ENCODE results near the gene DMC1. TPM values are rescaled to one million over a fixed set of nuclear protein-coding genes. Genes with fewer than 3 reads are reported as not detected.

DMC1 gene
- total RNA-seq, 2 donors from 2014 or later: 0.23 to 3.2 TPM

DNA sequence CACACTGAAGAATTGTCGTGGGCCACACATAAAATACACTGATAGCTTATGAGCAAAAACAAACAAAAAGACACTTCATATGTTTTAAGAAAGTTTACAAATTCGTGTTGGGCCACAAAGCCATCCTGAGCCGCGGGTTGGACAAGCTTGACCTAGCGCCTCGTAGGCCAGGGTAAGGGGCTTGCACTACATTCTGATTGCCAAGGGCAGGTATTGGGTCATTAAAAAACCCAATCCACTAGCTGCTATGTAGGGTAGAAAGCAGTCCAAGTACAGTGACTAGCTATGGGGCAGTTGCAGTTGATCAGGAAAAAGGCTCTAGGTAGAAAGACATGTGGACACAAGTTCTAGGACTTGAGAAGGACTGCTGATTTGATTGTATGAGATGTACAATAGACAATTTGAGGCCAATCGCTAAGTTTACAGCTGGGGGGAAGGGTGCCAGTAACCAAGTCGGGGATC is 88.1 kb downstream of the DMC1 start:
- H3K4me3 ChIP-seq: no peak overlapping the region
- DNase-seq (ENCODE audit: low spot score): no peak
- H3K27ac ChIP-seq: no peak overlapping the region
- TF ChIP-seq POLR2A (IDR thresholded peaks at IDR 0.05) (no peak), POLR2AphosphoS5 (IDR thresholded peaks at IDR 0.05) (no peak)
- TF ChIP-seq, protein P1, sequence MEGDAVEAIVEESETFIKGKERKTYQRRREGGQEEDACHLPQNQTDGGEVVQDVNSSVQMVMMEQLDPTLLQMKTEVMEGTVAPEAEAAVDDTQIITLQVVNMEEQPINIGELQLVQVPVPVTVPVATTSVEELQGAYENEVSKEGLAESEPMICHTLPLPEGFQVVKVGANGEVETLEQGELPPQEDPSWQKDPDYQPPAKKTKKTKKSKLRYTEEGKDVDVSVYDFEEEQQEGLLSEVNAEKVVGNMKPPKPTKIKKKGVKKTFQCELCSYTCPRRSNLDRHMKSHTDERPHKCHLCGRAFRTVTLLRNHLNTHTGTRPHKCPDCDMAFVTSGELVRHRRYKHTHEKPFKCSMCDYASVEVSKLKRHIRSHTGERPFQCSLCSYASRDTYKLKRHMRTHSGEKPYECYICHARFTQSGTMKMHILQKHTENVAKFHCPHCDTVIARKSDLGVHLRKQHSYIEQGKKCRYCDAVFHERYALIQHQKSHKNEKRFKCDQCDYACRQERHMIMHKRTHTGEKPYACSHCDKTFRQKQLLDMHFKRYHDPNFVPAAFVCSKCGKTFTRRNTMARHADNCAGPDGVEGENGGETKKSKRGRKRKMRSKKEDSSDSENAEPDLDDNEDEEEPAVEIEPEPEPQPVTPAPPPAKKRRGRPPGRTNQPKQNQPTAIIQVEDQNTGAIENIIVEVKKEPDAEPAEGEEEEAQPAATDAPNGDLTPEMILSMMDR (IDR thresholded peaks at IDR 0.05): no peak
- H3K27me3 ChIP-seq (replicated peaks; ENCODE audit: insufficient read depth): no peaks in the 10 kb centered on the region
- no peaks in the 10 kb centered on the region for H3K4me1 ChIP-seq (replicated peaks)
- H3K36me3 ChIP-seq: peaks cover 26 to 29% of the 10 kb centered on the region in 2 donors
- intact Hi-C loops (cut with DNase I): no loop called here
- 80% methylated on average over 8 of the region's 8 CpGs for WGBS
- H3K9me3 ChIP-seq: no peaks in the 10 kb centered on the region

DNA sequence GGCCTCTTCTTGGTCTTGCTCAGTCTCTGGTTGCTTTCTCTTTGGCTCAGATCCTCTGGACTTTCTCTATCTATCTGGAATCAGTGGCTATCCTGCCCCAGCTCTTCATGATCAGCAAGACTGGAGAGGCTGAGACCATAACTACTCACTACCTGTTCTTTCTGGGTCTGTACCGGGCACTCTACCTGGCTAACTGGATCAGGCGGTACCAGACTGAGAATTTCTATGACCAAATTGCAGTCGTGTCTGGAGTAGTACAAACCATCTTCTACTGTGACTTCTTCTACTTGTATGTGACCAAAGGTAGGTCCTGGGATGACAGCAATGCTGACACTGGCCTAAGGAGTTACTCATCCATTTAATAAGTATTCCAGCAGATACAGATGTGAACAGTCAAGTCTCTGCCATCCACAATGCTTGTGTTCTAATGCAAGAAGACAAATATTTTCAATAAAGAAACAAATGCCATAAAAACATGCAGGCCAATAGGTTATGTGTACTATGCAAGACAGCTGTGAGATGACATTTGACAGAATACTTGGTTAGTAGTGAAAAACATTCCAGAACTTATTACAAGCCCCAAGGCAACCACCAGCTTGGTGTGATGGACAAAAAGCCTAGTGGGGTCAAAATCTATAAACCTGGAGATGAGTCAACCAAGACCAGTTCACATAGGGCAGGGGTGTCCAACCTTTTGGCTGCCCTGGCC is 88.7 kb downstream of the DMC1 start:
- intact Hi-C loops (cut with DNase I): no loop called here
- H3K4me1 ChIP-seq (replicated peaks): no peaks in the 10 kb centered on the region
- peaks cover 25 to 26% of the 10 kb centered on the region in 2 donors for H3K36me3 ChIP-seq
- TF ChIP-seq, protein P1 (IDR thresholded peaks at IDR 0.05): no peak
- TF ChIP-seq POLR2A (IDR thresholded peaks at IDR 0.05): no peak
- no peak for TF ChIP-seq POLR2AphosphoS5 (IDR thresholded peaks at IDR 0.05)
- H3K4me3 ChIP-seq: no peak overlapping the region
- no peaks in the 10 kb centered on the region for H3K9me3 ChIP-seq
- no peak overlapping the region for H3K27ac ChIP-seq
- no peaks in the 10 kb centered on the region for H3K27me3 ChIP-seq (replicated peaks; ENCODE audit: insufficient read depth)
- DNase-seq (ENCODE audit: low spot score): no peak
- WGBS: 98% methylated on average over 3 of the region's 3 CpGs

DNA sequence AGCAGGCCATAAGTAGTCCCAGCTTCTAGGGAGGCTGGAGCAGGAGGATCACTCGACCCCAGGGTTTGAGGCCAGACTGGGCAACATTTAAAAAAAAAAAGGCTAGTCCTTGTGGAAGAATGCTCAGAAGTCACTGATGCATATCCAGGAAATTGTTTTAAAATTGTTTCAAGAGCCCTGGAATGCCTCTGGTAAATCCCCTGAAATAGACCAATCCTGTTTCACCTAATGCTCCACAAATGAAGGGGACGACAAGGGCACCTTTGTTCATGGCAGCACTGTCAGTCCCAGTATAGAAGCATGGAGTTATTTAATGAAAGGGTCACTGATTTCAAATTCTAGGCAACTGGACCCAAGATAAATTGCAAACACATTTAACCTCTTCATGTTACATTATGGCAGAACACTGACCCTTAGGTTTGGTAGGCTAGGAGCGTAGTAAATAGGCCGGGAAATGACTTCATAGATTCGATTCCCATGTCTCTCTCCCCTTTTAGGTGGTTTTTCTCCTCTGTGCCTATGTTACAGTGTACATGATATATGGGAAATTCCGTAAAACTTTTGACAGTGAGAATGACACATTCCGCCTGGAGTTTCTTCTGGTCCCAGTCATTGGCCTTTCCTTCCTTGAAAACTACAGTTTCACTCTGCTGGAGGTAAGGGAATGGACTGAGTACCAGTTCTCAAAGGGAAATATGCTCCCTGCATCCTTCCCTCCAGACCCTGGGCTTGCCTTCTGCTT is 90.7 kb downstream of the DMC1 start:
- Histone ChIP-seq H3K27me3 (replicated peaks; ENCODE audit: insufficient read depth) (no peaks in the 10 kb centered on the region), H3K36me3 (peaks cover 10 to 11% of the 10 kb centered on the region in 2 donors), H3K4me3 (no peak overlapping the region), H3K27ac (no peak overlapping the region), H3K9me3 (no peaks in the 10 kb centered on the region), H3K4me1 (replicated peaks) (no peaks in the 10 kb centered on the region)
- TF ChIP-seq POLR2A (IDR thresholded peaks at IDR 0.05): no peak
- TF ChIP-seq, protein P1 (IDR thresholded peaks at IDR 0.05): no peak
- no peak for TF ChIP-seq POLR2AphosphoS5 (IDR thresholded peaks at IDR 0.05)
- WGBS: 72% methylated on average over 7 of the region's 7 CpGs
- intact Hi-C loops (cut with DNase I): no loop called here
- no peak for DNase-seq (ENCODE audit: low spot score)

DNA sequence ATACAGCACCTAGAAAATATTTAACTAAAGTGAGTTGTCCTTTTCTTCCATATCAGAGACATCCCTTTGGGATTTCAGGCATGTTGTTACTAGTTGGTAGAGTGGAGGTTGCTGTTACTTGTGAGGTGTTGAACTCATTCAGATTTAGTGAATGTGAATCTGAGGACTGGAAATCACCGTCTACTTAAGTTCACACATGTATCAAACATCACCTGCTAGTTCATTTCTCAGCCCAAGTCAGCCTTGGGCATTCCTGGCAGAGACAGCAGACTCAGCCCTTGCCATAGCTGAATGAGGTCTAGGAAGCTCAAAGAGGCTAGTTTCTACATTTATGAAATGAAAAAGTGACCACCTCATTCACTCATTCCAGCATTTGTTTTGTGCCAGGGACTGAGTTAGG is 92.4 kb downstream of the DMC1 start:
- H3K4me1 ChIP-seq (replicated peaks): no peaks in the 10 kb centered on the region
- TF ChIP-seq POLR2AphosphoS5 (IDR thresholded peaks at IDR 0.05) (no peak), POLR2A (IDR thresholded peaks at IDR 0.05) (no peak)
- TF ChIP-seq, protein P1 (IDR thresholded peaks at IDR 0.05): no peak
- no peak overlapping the region for H3K4me3 ChIP-seq
- WGBS: 56% methylated on average over 1 of the region's 1 CpG
- peaks cover 0 to under 1% of the 10 kb centered on the region in 2 donors for H3K36me3 ChIP-seq
- H3K9me3 ChIP-seq: no peaks in the 10 kb centered on the region
- no peak for DNase-seq (ENCODE audit: low spot score)
- intact Hi-C loops (cut with DNase I): no loop called here
- no peak overlapping the region for H3K27ac ChIP-seq
- no peaks in the 10 kb centered on the region for H3K27me3 ChIP-seq (replicated peaks; ENCODE audit: insufficient read depth)
